Fibroblast of the conjunctiva (primary cell): ENCODE measurements around the gene SLC30A5.
A peak's percentile ranks its signal among the peaks of the same experiment; 100 is the strongest.
"Not testable (repeated sequence)": the region's sequence is repeated elsewhere in the genome, so short reads cannot be mapped to it uniquely, and the experiment has no call there.

Source experiments
- DNase-seq: peaks from one replicate; pipeline ENCODE4 v3.0.0-alpha.2; 2010; ENCODE audit warnings: low read depth

SLC30A5 gene

GRCh38 chr5:69105996-69106906 lies 12.4 kb downstream of the SLC30A5 start:
- no peak for DNase-seq

- not testable (repeated sequence) for DNase-seq
Observed at GRCh38 chr5:69108367-69108766, 14.6 kb downstream of the SLC30A5 start.

GRCh38 chr5:69113851-69114250 lies 20.0 kb downstream of the SLC30A5 start:
- no peak for DNase-seq

DNA sequence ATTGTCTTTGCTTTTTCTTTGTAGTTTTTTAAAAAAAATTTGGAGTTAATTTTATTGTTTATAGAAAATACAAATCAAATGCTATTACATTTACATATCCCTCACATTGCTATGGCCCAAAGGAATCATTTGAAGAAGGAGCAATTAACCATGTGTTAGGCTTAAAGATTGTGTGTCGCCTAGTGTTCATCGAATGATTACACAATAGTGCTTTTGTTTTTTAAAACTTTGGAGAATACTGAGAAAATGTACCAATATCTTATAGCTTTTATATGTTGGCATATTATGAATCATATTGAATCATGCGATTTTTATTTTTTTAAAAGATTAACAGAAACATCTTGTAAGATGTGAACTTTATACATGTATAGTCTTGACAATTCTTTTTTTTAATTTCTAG lies 21.7 kb downstream of the SLC30A5 start:
- DNase-seq = no peak

DNA sequence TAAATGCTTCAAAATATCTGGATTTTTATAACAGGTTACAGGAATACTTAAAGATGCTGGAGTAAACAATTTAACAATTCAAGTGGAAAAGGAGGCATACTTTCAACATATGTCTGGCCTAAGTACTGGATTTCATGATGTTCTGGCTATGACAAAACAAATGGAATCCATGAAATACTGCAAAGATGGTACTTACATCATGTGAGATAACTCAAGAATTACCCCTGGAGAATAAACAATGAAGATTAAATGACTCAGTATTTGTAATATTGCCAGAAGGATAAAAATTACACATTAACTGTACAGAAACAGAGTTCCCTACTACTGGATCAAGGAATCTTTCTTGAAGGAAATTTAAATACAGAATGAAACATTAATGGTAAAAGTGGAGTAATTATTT lies 35.6 kb downstream of the SLC30A5 start:
- DNase-seq = peak; percentile 72

DNA sequence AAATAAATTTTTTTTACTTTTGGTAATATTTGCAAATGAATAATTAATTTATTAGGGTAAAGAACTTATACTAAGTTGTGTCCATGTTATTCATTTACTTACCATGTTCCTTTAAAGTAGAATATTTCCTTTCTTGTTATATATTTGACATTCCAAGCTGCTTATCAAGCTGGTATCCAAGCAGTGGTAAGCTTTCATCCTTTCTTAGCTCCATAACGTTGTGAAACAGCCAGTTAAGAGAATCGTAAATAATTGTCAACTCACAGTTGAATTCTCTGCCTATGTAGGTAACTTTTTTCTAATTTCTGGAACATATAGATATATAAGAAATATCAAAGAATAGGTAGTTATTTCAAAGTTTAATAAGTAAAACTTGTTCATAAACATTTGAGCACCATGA lies 36.4 kb downstream of the SLC30A5 start:
- DNase-seq = no peak

DNA sequence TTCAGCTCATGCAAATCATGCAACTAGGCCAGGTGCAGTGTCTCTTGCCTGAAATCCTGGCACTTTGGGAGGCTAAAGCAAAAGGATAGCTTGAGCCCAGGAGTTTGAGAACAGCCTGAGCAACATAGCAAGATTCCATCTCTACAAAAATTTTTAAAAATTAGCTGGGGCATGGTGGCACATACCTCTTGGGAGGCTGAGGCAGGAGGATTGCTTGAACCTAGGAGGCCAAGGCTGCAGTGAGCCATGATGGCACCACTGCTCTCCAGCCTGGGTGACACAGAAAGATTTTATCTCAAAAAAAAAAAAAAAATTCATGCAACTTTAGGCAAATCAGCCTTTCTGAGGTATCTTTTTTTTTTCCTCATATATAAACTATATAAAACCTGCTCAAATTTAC lies 37.5 kb downstream of the SLC30A5 start:
- DNase-seq = no peak

GRCh38 chr5:69134126-69134525 lies 40.3 kb downstream of the SLC30A5 start:
- no peak for DNase-seq

DNA sequence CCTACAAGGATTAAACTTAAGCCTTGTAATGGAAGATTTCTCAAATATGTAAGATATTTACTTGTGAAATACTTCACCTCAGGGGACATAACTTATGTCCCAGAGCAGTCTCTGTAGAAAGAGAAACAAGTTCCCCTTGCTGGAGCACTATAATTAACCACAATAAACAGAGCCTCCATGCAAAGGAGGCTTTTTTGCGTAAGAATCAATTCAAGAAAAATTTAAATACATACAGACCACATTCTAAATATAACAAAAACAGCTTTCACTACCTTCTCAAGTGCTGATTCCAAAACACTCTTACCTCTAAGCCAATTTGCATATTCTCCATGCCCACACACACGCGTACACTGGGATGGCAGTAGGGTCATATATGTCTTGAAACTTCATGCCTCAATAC lies 42.5 kb downstream of the SLC30A5 start:
- DNase-seq = peak; percentile 2

GRCh38 chr5:69137208-69137607 lies 43.4 kb downstream of the SLC30A5 start:
- DNase-seq = not testable (repeated sequence)

DNA sequence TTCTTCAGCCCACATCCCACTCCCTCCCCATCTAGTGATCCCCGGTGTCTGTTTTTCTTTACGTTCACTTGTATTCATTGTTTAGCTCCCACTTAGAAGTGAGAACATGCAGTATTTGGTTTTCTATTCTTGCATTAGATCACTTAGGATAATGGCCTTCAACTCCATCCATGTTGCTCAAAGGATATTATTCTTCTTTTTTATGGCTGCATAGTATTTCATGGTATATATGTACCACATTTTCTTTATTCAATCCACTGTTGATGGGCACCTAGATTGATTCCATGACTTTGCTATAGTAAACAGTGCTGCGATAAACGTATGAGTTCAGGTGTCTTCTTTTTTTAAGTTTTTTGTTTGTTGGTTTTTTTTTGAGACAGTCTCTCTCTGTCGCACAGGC lies 44.0 kb downstream of the SLC30A5 start:
- DNase-seq = no peak

DNA sequence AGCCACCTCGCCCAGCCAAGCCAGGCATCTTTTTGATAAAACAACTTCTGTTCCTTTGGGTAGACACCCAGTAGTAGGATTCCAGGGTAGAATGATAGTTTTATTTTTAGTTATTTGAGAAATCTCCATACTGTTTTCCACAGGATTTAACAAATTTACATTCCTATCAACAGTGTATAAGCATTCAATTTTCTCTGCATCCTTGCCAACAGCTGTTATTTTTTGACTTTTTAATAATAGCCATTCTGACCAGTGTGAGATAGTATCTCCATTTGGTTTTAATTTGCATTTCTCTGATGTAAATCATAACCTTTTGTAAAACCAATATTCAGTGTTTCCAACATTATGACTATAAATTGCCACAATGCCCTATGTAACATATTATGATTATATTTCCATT lies 45.0 kb downstream of the SLC30A5 start:
- peak; percentile 0 for DNase-seq

- DNase-seq = not testable (repeated sequence)
Observed at GRCh38 chr5:69140239-69140638, 46.4 kb downstream of the SLC30A5 start.

DNA sequence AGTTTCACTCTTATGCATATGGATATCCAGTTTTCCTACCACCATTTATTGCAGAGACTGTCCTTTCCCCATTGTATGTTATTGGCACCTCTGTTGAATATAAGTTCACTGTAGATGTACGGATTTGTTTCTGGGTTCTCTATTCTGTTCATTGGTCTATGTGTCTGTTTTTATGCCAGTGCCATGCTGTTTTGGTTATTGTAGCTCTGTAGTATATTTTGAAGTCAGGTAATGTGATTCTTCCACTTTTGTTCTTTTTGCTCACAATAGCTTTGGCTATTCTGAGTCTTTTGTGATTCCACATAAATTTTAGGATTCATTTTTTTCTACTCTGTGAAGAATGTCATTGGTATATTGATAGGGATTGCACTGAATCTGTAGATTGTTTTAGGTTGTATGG lies 47.0 kb downstream of the SLC30A5 start:
- no peak for DNase-seq

DNA sequence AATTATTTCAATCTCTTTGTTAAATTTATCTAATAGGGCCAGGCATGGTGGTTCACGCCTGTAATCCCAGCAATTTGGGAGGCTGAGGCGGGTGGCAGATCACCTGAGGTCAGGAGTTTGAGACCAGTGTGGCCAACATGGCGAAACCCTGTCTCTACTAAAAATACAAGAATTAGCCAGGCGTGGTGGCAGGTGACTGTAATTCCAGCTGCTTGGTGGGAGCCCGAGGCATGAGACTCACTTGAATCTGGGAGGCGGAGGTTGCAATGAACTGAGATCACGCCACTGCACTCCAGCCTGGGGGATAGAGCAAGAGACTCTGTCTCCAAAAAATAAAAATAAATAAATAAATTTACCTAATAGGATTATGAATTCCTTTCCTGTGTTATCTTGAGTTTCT lies 54.8 kb downstream of the SLC30A5 start:
- not testable (repeated sequence) for DNase-seq

- DNase-seq = no peak
Observed at GRCh38 chr5:69148981-69149675, 55.3 kb downstream of the SLC30A5 start.

- DNase-seq = no peak
Observed at GRCh38 chr5:69149676-69150010, 55.8 kb downstream of the SLC30A5 start.

GRCh38 chr5:69152731-69153130 lies 58.9 kb downstream of the SLC30A5 start:
- no peak for DNase-seq

DNA sequence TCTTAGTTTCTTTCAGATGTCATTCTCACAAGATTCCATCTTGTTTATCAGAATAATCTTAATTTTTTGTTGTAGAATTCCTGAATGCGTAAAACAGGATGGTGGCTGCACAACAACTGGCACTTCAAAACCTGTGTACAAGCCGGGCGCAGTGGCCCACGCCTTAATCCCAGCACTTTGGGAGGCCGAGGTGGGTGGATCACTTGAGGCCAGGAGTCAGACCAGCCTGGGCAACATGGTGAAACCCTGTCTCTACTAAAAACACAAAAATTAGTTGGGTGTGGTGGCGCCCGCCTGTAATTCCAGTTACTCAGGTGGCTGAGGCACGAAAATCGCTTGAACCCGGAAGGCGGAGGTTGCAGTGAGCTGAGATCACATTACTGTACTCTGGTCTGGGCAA lies 62.6 kb downstream of the SLC30A5 start:
- no peak for DNase-seq

DNA sequence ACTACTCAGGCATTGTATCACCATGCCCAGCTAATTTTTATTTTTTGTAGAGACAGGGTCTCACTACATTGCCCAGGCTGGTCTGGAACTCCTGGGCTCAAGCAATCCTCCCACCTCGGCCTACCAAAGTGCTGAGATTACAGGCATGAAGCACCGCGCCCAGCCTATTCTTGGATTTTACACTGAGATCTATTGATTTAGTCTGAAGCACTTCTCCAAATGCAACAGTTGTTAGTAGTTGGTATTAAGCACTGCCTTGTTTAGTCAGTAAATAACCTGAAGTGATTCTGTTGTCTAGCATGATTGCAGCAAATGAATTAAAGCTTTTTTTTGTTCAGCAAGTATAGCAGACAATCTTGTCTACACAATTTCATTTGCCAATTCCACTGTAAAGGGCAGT lies 64.2 kb downstream of the SLC30A5 start:
- no peak for DNase-seq

DNA sequence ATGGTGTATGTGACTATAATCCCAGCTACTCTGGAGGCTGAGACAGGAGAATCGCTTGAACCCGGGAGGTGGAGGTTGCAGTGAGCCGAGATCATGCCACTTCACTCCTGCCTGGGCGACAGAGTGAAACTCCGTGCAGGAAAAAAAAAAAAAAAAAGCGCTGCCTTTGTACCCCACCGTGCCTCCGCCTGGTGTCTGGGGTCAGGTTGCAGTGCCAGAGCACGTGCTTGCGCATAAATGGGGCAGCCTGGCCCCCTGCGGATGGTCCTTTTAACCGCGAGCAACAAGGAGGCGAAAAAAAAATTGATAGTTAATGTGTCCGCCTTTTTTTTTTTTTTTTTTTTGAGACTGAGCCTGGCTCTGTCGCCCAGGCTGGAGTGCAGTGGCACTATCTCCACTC lies 66.8 kb downstream of the SLC30A5 start:
- no peak for DNase-seq

- peak; percentile 93 for DNase-seq
Observed at GRCh38 chr5:69166686-69167492, 73.1 kb downstream of the SLC30A5 start, which contains the start of gene CCNB1. Gene CCNB1, plus strand, starts transcription at chr5:69167150. Its CDS starts 113 bp downstream, at chr5:69167263.

GRCh38 chr5:69167493-69167855 lies 73.7 kb downstream of the SLC30A5 start:
- DNase-seq = no peak
